Measurements from ENCODE around the gene KRTAP5-2.
"Not testable (repeated sequence)": the region's sequence is repeated elsewhere in the genome, so short reads cannot be mapped to it uniquely, and the experiment has no call there.

Gene KRTAP5-2, protein sequence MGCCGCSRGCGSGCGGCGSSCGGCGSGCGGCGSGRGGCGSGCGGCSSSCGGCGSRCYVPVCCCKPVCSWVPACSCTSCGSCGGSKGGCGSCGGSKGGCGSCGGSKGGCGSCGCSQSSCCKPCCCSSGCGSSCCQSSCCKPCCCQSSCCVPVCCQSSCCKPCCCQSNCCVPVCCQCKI

DNA sequence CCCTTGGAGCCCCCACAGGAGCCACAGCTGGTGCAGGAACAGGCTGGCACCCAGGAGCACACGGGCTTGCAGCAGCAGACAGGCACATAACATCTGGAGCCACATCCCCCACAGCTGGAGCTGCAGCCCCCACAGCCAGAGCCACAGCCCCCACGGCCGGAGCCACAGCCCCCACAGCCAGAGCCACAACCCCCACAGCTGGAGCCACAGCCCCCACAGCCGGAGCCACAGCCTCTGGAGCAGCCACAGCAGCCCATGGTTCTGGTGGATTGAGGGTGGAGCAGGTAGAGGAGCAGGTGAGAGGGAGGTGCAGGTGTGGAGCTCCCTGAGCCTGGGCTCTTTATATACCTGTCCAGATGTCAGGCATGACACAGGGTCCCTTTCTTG is at the start of gene KRTAP5-2:
KRTAP5-2 (minus strand) TSS at position 301 of the 387 bp plus-strand sequence; CDS start at position 257, 44 bp downstream.
- DNase-seq = no peak

DNA sequence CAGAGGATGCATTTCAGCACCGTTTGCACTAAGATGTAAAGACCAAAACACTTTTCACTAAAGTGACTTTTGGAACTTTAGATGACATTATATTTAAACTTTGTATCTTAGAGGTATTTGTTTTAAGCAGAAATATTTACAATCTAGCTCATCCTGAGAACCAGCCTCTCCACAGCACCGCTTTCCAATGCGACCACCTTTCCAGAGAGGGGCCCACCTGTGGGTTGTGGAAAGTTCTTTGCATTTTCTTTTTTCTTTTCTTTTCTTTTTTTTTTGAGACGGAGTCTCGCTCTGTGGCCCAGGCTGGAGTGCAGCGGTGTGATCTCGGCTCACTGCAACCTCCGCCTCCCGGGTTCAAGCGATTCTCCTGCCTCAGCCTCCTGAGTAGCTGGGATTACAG is 48.4 kb upstream of the KRTAP5-2 start:
- DNase-seq = not testable (repeated sequence)

DNA sequence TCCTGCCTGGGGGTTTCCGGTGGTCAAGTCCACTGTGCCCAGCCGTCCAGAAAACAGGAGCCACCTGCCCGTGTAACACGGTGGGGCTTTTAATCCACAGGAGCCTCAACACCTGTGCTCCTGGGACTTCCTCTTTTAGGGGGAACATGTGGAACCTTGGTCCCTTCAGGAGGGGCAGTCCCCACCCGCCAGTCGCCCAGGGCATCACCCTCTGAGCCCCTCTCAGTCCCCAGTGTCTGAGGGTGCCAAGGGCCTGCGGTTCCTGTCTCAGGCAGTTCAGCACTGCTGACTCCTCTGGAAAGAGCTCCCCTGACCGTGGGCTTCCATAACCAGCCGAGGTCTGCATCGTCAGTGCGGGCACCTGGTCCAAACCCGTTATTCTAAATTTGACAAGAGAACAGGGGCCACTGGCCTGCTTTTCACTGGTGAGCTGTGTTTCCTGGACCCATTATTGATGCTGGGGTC is 47.3 kb upstream of the KRTAP5-2 start:
- no peak for DNase-seq

DNA sequence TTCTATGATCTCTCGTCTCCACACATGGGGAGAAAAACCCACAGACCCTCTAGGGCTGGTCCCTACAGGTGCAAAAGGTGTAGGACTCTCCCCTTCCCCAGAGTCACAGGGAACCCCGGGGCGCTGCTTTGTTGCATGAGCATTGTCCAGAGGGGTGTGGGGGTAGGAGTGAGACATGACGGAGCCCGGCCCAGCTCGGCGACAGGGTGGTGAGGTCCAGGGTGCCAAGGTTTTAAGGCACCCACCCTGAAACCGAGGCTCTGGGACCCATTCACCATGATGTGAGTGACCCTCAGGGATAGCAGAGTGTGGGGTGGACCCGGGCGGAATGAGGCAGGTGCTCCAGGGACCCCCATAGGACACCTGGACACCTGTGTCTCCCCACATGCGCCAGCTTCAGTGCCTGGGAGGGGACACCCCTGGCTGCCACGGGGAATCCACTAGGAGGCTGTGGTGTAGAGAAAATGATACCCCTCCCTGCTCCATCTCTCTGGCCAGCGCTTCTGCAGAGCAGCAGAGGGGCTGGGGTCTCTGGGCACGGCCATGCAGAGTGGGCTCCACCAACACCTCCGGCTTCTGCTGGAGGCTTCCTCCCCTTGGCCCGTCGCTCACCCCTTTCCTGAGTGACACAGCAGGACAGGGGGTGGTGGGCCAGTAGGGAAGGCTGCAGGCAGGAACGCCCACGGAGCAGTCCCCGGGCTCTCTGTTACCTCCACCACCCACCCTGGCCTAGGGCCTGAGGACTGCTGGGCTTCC is 46.7 kb upstream of the KRTAP5-2 start:
- DNase-seq = no peak

DNA sequence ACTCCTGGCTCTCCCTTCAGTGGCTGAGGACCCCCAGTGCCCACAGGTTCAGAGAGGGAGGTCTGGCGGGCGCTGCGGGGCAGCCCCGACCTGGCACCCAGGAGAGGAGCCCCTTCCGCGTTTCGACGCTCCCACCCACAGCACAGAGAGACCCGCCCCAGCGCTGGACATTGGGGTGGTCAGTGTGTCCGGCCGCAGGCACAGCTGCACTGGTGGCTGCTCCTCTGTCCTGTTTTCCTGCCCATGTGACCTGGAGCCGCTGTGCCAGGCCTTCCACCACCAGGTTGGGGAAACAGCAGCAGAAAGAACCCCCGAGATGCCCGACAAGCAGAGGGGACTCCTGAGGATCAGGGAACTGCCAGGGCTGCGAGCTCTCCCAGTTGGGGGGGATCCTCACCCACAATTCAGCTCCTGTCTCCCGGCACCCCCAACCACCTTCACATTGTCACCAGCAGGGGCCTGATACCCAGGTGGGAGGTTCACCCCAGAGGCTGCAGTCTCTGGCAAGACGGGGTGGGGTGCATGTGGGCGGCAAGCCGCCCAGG is 45.1 kb upstream of the KRTAP5-2 start:
- DNase-seq = no peak

DNA sequence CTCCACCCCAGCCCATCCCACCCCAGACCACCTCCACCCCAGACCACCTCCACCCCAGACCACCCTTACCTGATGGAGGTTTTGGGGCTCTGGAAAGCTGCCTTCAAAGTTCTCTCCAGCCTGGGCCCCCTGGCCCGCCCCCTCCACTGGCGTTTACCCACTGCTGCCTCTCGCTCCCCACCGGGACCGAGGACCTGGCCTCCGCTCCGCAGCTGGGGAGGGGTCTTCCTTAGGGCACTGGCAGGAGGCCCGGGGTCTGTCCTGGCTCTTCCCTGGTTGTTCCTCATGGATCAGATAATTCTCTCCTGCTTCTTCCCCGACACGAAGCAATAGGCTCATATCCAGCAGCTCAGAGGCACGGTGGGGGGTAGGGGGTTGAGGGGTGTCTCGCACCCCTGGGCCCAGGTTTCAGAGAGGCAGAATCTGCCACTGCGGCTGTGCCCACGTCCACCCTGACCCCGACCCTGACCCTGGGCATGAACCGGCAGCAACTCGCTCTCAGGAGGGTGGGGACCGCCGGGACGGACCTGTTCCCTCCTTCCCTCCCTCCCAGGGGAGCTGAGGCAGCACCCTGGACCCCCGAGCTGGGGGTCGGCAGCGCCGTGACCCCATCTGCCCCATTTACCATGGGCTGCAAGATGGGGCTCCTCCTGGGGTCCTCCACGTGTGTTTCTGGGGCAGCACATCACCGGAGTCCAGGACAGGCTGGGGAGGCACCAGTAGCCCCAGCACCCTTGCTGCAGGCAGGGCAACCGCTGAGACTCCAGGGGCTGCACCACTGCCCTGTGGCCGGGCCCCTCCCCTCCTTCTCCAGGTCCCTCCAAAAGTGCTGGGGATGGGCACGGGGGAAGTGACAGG is 44.4 kb upstream of the KRTAP5-2 start:
- DNase-seq = no peak

DNA sequence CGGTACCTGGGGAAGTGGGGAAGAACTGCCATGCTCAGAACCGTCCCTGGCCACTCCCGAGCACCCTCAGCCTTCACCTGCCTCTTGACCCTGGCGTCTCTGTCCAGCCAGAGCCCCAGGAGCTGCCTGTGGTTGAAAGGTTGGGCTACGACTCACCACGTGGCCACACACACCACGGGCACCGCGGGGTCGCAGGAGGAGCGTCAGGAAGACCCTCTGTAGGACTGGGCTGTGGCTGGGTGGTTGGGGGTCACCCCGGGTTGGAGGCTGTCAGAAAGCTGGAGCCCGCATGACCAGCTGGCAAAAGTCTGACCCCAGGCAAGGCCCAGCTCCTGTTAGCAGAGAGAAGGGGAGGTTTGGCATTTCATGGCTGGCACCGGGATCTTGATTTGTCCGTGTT is 43.0 kb upstream of the KRTAP5-2 start:
- DNase-seq = no peak

DNA sequence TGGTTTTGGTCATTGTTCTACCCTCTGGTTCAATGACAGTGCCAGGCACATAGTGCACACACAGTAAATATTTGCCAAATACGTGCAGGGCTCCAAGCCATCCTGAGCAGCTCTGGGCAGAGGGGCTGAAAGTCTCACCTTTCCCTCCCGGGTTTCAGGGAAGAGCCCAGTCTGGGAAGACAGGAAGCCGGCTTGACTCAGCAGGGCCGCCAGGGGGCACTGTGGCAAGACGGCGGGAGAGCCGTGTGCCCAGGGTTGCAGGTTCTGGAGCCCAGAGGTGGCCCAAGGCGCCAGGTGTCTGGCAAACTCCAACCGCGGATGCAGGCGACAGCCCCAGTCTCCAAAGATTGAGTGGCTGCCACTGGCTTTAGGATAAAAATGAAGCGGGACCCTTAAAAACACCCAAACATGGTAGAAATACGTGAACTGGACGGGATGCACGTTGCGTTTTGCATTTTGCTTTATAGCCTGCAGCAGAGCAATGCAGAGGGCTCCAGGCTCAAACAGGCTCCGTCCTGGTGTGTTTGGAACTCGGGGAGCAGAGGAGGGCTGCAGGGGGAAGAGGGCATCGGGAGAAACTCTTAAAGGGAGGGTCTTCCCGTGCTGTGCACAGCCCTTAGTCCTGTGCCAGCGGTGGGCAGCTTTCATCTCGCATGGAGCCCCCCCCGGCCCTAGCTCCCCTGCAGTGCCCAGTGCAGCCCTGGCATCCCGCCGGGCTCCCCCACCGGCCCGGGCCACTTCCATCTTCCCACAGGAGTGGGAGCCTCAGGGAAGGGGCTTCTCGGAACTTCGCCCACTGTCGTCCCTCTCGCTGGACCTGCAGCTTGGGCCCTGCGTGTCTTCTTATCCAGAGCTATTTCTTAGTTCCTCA is 42.2 kb upstream of the KRTAP5-2 start:
- DNase-seq = peak; percentile 62

DNA sequence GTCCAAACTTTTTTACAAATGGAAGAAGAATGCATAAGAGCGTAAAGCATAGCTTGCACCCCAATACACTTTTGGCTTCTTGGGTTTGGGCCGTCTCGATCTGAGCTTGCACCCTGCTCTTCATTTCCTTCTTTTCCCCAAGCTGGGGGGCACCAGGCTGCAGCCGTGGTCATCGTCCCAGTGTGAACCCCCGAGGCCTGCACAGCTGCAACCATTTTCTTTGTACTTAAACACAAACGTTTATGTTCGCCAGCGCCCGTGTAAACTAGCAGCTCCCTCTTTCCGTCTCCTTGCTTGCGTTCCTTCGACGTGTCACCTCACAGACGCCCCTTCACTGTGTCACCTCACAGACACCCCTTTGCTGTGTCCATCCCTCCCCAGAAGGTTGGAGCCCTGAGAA is 41.6 kb upstream of the KRTAP5-2 start:
- DNase-seq = no peak

DNA sequence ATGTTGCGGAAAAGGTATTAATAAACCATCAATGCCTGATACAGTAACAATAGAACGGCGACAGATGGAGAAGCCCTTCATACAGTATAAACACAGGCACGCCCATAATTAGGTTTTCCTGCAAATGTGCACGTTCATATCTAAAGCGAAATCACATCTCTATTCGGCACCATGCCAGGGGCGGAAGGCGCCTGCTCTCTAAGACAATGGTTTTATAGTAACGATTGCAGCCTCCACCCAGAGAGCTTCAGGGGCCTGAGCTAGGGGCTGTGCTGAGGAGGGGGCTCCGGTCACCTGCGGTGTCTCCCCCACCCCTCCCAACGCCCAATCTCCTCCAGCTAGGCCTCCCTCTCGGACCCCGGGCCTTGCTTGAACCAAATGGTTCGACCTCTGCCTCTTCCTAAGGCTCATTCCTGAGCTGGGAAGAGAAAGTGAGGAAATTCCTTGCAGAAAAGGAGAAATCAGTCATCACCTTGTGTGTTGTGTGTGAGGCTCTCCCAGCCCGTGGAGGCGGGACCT is 41.1 kb upstream of the KRTAP5-2 start:
- DNase-seq = no peak

DNA sequence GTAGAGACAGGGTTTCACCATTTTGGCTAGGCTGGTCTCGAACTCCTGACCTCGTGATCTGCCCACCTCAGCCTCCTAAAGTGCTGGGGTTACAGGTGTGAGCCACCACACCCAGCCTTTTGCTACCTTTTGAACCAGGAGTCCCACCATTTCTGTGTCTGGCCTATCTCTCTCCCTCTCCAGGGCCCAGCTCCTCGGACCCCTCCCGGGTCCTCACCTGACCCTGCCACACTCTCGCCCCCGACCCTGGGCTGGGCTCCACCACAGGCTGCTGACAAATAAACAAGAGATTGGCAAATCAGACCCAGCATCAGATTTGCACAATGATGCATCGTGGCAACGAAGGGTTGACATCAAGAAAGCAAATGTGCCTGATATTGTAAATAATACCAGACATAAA is 40.2 kb upstream of the KRTAP5-2 start:
- no peak for DNase-seq

DNA sequence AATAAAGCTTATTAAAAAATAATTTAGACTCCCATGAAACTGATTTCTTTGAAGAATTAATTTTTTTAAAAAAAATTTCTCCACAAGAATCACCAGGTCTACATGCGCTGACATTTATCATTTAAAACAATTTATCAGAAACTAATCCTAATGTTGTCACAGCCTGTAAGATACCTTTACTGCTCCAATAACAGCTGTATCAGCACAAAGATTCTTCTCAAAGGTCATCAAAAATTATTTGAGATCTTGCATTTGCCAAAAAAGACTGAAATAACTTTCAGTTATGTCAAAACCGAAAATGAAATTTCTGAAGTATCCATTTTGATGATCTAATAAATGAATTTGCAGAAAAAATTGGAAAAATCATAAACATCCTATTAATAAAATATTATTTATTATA is 39.5 kb upstream of the KRTAP5-2 start:
- no peak for DNase-seq

DNA sequence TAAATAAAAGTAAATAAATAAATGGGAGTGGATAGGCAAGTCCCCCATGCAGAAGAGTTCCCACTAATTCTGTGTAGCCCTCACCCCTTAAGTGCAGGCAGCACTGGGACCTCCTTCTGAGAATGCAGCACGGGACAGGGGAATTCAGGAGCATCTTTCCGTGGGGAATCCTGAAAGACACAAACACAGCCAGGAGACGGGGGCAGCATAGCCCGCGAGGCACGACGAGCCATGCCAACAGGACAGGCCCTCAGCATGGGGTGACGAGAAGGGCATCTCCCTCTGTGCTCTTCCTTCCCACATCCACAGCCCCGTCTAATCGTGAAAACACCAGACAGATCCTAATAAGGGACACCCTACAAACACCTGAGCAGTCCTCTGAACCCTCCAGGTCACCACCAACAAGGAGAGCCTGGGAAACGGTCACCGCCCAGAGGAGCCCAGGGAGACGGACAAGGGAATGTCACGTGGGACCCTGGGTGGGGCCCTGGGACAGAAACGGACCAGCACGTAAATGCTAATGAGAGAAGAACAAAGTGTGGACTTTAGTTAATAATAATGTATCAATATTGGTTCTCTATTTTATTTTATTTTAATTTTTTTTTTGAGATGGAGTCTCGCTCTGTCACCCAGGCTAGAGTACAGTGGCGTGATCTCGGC is 38.3 kb upstream of the KRTAP5-2 start:
- DNase-seq = no peak

DNA sequence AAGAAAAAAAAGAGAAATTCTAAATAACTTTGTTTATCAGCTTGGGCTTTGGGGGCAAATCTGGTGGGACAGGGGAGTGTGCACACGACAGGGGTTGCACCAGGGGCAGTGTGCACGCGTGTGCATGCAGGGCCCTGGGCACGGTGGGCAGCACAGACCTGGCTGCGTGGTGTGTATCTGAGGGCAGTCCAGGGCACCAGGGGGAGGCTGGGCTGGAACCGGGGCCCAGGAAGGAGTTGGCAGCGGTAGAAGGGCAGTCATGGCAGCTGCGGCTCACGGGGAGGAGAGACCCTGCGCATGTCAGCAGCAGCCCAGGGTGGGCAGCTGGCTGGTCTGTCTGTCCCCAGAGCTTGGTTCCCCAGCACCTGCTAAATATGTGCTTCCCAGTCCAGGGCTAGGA is 35.8 kb upstream of the KRTAP5-2 start:
- no peak for DNase-seq

DNA sequence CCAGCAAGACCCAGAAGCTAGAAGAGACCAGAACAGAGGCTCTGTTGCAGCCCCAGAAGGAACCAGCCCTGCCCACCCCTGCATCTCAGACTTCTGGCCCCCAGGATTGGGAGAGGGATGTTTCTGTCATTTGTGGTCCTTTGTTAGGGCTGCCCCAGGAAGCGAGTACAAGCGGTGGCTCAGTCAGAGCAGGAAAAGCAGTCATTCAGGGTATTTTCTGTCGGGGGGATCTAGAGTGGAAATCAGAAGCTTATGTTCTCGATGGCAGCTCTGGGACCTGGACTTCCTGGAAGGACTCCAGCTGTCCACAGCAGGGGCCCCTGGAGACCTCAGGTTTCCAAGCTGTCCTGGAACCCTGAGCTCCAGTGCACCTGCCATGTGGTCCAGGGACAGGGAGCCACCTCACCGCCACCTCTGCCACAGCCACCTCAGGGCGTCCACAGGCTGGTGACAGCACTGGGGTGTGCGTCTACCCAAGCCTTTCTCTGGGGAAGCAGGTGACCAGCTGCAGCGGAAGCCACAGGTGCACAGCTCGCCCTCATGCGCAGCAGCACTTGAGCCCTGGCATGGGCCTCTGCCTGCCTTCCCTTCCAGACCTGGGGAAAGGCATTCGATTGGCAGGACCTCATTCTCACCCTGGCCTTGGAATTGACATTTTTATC is 34.1 kb upstream of the KRTAP5-2 start:
- DNase-seq = no peak

DNA sequence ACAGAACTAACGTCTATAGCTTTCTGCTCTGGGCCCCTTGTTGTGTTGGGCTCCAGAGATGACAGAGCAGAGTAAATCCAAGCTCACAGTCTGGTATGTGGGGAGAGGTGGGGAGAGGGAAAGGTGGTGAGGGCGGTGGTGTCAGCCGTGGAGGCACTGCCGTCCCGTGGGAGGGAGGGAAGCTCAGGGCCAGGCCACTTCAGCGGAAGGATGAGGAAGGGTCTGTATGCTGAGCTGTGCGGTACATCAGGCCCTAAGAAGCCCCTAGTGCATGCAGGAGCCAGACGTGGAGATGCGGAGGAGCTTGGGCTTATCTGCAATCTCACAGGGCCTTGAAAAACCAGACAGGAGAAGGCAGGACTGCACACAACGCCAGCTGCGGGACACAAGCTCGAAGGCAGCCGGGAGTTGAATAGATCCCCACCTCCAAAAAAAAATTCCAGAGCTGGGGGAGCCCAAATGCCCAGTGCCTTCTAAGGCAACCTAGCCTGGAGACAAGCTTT is 33.0 kb upstream of the KRTAP5-2 start:
- no peak for DNase-seq

DNA sequence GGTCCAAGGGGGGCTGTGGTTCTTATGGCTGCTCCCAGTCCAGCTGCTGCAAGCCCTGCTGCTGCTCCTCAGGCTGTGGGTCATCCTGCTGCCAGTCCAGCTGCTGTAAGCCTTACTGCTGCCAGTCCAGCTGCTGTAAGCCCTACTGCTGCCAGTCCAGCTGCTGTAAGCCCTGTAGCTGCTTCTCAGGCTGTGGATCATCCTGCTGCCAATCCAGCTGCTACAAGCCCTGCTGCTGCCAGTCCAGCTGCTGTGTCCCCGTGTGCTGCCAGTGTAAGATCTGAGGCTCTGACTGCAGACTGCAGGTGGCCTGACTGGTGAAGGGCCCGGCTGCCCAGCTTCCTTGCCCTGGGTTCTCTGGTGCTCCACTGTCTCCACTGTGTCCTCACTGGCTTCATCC is 32.2 kb upstream of the KRTAP5-2 start:
- DNase-seq = no peak

DNA sequence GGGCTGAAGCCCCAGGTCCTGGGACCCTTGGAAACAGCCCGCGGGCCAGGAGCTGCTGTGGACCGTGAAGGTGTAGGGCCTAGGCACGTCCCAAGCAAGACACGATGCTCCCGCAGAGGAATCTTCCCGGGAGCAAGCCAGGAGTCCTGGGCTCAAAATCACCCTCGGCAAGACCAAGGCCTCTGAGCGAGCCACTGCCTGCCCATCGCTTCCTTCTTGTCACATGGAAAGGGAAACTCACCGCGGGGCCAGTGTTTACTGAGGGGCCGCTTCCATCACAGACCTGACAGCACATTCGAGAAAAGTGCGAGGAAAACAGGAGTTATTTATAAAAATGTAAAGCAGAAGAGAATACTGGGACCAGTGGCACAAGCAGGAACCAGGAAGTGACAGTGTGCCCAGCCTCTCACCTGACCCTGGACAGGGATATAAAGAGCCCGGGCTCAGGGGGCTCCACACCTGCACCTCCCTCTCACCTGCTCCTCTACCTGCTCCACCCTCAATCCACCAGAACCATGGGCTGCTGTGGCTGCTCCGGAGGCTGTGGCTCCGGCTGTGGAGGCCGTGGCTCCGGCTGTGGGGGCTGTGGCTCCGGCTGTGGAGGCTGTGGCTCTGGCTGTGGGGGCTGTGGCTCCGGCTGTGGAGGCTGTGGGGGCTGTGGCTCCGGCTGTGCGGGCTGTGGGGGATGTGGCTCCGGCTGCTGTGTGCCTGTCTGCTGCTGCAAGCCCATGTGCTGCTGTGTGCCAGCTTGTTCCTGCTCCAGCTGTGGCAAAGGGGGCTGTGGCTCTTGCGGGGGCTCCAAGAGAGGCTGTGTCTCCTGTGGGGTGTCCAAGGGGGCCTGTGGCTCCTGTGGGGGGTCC is 31.5 kb upstream of the KRTAP5-2 start, which contains the start of gene KRTAP5-5:
KRTAP5-5 (plus strand) TSS at position 450 of the 860 bp plus-strand sequence; CDS start at position 516, 66 bp downstream.
- no peak for DNase-seq

DNA sequence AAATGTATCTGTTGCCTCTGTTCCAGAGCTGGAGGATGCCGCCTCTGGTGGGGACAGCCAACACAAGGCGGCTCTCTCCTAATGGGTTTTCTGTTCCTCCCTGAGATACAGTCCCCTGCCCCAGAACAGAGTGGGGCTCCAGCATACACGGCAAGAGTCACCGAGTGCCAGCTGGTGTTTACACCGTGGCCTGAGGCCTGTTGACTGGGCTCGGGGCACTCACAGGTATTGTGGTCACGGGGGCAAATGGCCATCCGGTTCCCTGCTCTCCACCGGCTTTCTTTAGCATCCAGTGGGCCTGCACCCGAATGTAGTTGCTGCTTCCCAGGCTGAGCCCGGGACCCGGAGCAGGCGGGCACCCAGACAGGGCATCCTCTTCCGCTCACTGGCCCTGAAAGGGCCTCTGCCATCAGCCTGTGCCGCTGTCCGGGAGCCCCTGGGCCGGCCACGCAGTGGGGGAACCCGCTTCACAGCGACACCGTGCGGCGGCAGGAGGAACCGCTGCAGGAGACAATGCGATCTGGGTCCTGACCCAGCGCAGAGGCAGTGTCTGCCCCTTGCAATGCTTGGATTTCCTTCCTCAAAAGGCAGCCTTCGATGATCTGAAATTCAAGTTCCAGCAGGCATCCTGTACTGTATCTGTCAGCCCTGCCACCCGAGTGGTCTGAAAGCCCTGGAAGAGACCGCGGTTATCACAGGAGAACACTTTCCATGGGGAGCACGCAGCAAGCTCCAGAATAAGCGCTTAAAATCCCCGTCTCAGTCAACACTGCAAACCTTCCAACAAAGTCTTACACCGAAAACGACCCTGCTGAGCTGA is 30.6 kb upstream of the KRTAP5-2 start:
- DNase-seq = peak; percentile 86
